ENCODE results near the gene ACSM3. TPM values are rescaled to one million over a fixed set of nuclear protein-coding genes. Genes with fewer than 3 reads are reported as not detected.
"Not testable (repeated sequence)": the region's sequence is repeated elsewhere in the genome, so short reads cannot be mapped to it uniquely, and the experiment has no call there.

The ACSM3 gene
- total RNA-seq: 0.22 TPM in 1 of 2 replicates, not detected in the other

- peak in 1 of 2 donors; percentile 39 for DNase-seq (ENCODE audit: low read depth in 2 of 2)
These were observed at the start of gene ACSM3 for GRCh38 chr16:20763461-20764232. Gene ACSM3, plus strand, starts transcription at chr16:20764014. Its CDS starts 6,021 bp downstream, at chr16:20770035.

GRCh38 chr16:20717718-20718117 is 46.1 kb upstream of the ACSM3 start:
- DNase-seq (ENCODE audit: low read depth in 2 of 2): not testable (repeated sequence)

GRCh38 chr16:20720251-20720650 is 43.6 kb upstream of the ACSM3 start:
- DNase-seq (ENCODE audit: low read depth in 2 of 2): no peak

- no peak for DNase-seq (ENCODE audit: low read depth in 2 of 2)
These were observed 37.2 kb upstream of the ACSM3 start for GRCh38 chr16:20726661-20727060.

- no peak for DNase-seq (ENCODE audit: low read depth in 2 of 2)
These were observed 36.6 kb upstream of the ACSM3 start for GRCh38 chr16:20727181-20727580.

GRCh38 chr16:20729141-20729540 is 34.7 kb upstream of the ACSM3 start:
- no peak for DNase-seq (ENCODE audit: low read depth in 2 of 2)

GRCh38 chr16:20734056-20734455 is 29.8 kb upstream of the ACSM3 start:
- no peak for DNase-seq (ENCODE audit: low read depth in 2 of 2)

- no peak for DNase-seq (ENCODE audit: low read depth in 2 of 2)
These were observed 29.0 kb upstream of the ACSM3 start for GRCh38 chr16:20734782-20735181.

- no peak for DNase-seq (ENCODE audit: low read depth in 2 of 2)
These were observed 28.3 kb upstream of the ACSM3 start for GRCh38 chr16:20735490-20735889.

- peak; percentile 37 to 50 for DNase-seq (ENCODE audit: low read depth in 2 of 2)
These were observed 23.6 kb upstream of the ACSM3 start for GRCh38 chr16:20740007-20740883.

- peak; percentile 86 to 87 for DNase-seq (ENCODE audit: low read depth in 2 of 2)
These were observed 22.8 kb upstream of the ACSM3 start for GRCh38 chr16:20740901-20741521.

- DNase-seq (ENCODE audit: low read depth in 2 of 2): peak; percentile 97 to 98
These were observed 22.1 kb upstream of the ACSM3 start, which contains the start of gene THUMPD1 for GRCh38 chr16:20741554-20742285. Gene THUMPD1, minus strand, starts transcription at chr16:20741818. Its CDS starts 79 bp downstream, at chr16:20741739.

- no peak for DNase-seq (ENCODE audit: low read depth in 2 of 2)
These were observed 20.2 kb upstream of the ACSM3 start for GRCh38 chr16:20743591-20743990.

- DNase-seq (ENCODE audit: low read depth in 2 of 2): peak; percentile 60
These were observed 18.8 kb upstream of the ACSM3 start for GRCh38 chr16:20744922-20745440.

- DNase-seq (ENCODE audit: low read depth in 2 of 2): no peak
These were observed 17.4 kb upstream of the ACSM3 start for GRCh38 chr16:20746461-20746860.

GRCh38 chr16:20747030-20747816 is 16.6 kb upstream of the ACSM3 start:
- no peak for DNase-seq (ENCODE audit: low read depth in 2 of 2)

- DNase-seq (ENCODE audit: low read depth in 2 of 2): no peak
These were observed 14.3 kb upstream of the ACSM3 start for GRCh38 chr16:20749474-20749873.

GRCh38 chr16:20750558-20750957 is 13.3 kb upstream of the ACSM3 start:
- no peak for DNase-seq (ENCODE audit: low read depth in 2 of 2)

GRCh38 chr16:20753727-20754126 is 10.1 kb upstream of the ACSM3 start:
- DNase-seq (ENCODE audit: low read depth in 2 of 2): no peak

- DNase-seq (ENCODE audit: low read depth in 2 of 2): no peak
These were observed 8.6 kb upstream of the ACSM3 start for GRCh38 chr16:20755238-20755637.
